ENCODE results near the gene CERS1. TPM values are rescaled to one million over a fixed set of nuclear protein-coding genes. Genes with fewer than 3 reads are reported as not detected.

CERS1 gene
- total RNA-seq, 1 experiment from 2014 or later = 0.96 TPM

- H3K36me3 ChIP-seq (ENCODE audit: control insufficient read depth in 1 of 2, insufficient read depth in 2 of 2, low read length in 2 of 2) = peaks cover 0 to 9% of the 10 kb centered on the region in 2 experiments; a peak in 3 of 4 replicates
- intact Hi-C loops (cut with micrococcal nuclease) = no loop called here
- no peaks in the 10 kb centered on the region for H3K9me2 ChIP-seq (ENCODE audit: insufficient read depth)
- no peak for TF ChIP-seq POLR2AphosphoS5 (IDR thresholded peaks at IDR 0.05; ENCODE audit: low read depth, low read length)
- no peak overlapping the region for H3K9ac ChIP-seq (ENCODE audit: low read length)
- no peak overlapping the region for H2AFZ ChIP-seq (ENCODE audit: low read depth, low read length, poor library complexity, severe bottlenecking)
- H3K4me2 ChIP-seq (ENCODE audit: low read length) = no peak overlapping the region
- H3K4me1 ChIP-seq (ENCODE audit: control insufficient read depth in 1 of 2, insufficient read depth in 2 of 2, low read length in 2 of 2) = peaks cover 0 to 1% of the 10 kb centered on the region in 2 experiments; a peak in 1 of 4 replicates
- BruUV-seq (replicated peaks) = no TSS peak
- CTCF ChIA-PET = no interaction called here
- H3K27me3 ChIP-seq (ENCODE audit: insufficient read depth, low read length) = no peaks in the 10 kb centered on the region
- H3K9me3 ChIP-seq (ENCODE audit: control insufficient read depth in 1 of 2, insufficient read depth in 1 of 2, low read depth in 1 of 2, low read length in 2 of 2) = no peaks in the 10 kb centered on the region
- no peak for DNase-seq (ENCODE audit: low read depth, low spot score)
- no peaks in the 10 kb centered on the region for H3K79me2 ChIP-seq (ENCODE audit: insufficient read depth, low read length)
- no peak for ATAC-seq
- RAD21 ChIA-PET (ENCODE audit: low non-redundant PET in 1 of 2, low total read pairs in 2 of 2, uncharacterized antibody in 2 of 2, unreplicated experiment in 2 of 2) = no interaction called here
- POLR2A ChIA-PET = no interaction called here
- no peak overlapping the region for H3K4me3 ChIP-seq (replicated peaks in 1 of 2; ENCODE audit: low read depth in 1 of 2, low read length in 2 of 2)
- H4K20me1 ChIP-seq (ENCODE audit: insufficient read depth) = no peaks in the 10 kb centered on the region
- H3K27ac ChIP-seq (ENCODE audit: low read depth, low read length) = no peak overlapping the region
Measured at GRCh38 chr19:18899624-18900560, 3.9 kb upstream of the CERS1 start.

DNA sequence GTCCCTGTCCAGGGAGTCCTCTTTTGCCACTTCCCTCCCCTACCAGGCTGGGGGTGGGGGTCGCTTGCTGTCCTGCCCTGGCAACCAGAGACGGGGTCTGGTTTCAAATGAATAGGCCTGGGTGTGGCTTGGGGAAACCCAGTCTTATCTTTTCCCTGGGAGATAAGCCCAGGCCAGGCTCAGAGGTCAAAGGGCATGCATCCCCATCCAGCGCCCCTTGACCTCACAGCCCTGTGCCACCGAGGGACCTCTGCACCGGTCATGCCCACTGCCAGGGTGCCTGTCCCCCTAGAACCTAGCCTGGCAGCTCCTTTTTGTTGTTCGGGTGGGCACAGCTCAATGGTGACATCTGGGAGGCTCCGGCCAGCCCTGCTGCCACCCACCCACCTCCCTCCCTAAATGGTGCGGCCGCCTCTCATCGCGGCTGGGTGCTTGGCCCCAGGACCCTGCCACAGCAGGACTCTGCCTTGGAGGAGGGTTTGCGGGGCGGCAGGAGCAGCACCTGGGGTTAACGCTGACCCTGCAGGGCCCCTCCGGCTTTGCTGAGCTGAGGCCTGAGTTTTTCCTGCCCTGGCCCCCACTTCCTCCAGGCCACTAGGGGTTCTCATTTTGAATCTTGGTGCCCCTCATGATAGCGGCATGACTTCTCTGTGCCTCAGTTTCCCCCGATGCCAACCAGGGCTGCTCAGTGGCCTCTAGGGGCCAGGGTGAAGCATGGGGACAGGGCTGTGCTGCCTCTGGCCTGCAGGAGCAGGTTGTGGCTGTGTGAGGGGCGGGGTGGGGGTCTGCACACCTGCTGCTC, 2.9 kb upstream of the CERS1 start:
- Histone ChIP-seq H3K9me3 (ENCODE audit: control insufficient read depth in 1 of 2, insufficient read depth in 1 of 2, low read depth in 1 of 2, low read length in 2 of 2) (no peaks in the 10 kb centered on the region), H3K27ac (ENCODE audit: low read depth, low read length) (no peak overlapping the region), H3K36me3 (ENCODE audit: control insufficient read depth in 1 of 2, insufficient read depth in 2 of 2, low read length in 2 of 2) (peaks cover 0 to 9% of the 10 kb centered on the region in 2 experiments; a peak in 3 of 4 replicates), H3K4me3 (replicated peaks in 1 of 2; ENCODE audit: low read depth in 1 of 2, low read length in 2 of 2) (no peak overlapping the region), H3K4me2 (ENCODE audit: low read length) (no peak overlapping the region), H2AFZ (ENCODE audit: low read depth, low read length, poor library complexity, severe bottlenecking) (no peak overlapping the region), H3K79me2 (ENCODE audit: insufficient read depth, low read length) (no peaks in the 10 kb centered on the region), H4K20me1 (ENCODE audit: insufficient read depth) (no peaks in the 10 kb centered on the region), H3K9me2 (ENCODE audit: insufficient read depth) (no peaks in the 10 kb centered on the region), H3K27me3 (ENCODE audit: insufficient read depth, low read length) (no peaks in the 10 kb centered on the region), H3K9ac (ENCODE audit: low read length) (no peak overlapping the region), H3K4me1 (ENCODE audit: control insufficient read depth in 1 of 2, insufficient read depth in 2 of 2, low read length in 2 of 2) (peaks cover 0 to 4% of the 10 kb centered on the region in 2 experiments; a peak in 2 of 4 replicates)
- ChIA-PET RAD21 (ENCODE audit: low non-redundant PET in 1 of 2, low total read pairs in 2 of 2, uncharacterized antibody in 2 of 2, unreplicated experiment in 2 of 2) (no interaction called here), CTCF (no interaction called here), POLR2A (no interaction called here)
- TF ChIP-seq YY1 (IDR thresholded peaks at IDR 0.05; ENCODE audit: extremely low read depth, insufficient replicate concordance, low read depth, low read length) (no peak), EGR1 (IDR thresholded peaks at IDR 0.05; ENCODE audit: low read depth) (no peak), POLR2A (IDR thresholded peaks at IDR 0.05; ENCODE audit: borderline replicate concordance, extremely low read depth, insufficient read depth, insufficient read length) (no peak), CEBPB (IDR thresholded peaks at IDR 0.05; ENCODE audit: low read depth) (no peak), EZH2phosphoT487 (IDR thresholded peaks at IDR 0.05; ENCODE audit: borderline replicate concordance) (no peak), SP1 (IDR thresholded peaks at IDR 0.05; ENCODE audit: low read depth) (no peak), CBX3 (IDR thresholded peaks at IDR 0.05; ENCODE audit: low read depth) (no peak), SIN3A (IDR thresholded peaks at IDR 0.05; ENCODE audit: low read depth) (no peak), ZFX (IDR thresholded peaks at IDR 0.05) (no peak), POLR2AphosphoS5 (IDR thresholded peaks at IDR 0.05; ENCODE audit: low read depth, low read length) (no peak), SRF (IDR thresholded peaks at IDR 0.05; ENCODE audit: low read depth) (no peak), RAD21 (IDR thresholded peaks at IDR 0.05; ENCODE audit: low read depth) (no peak), ZBTB33 (IDR thresholded peaks at IDR 0.05; ENCODE audit: extremely low read depth, insufficient replicate concordance, low read length) (no peak), JUND (IDR thresholded peaks at IDR 0.05) (no peak)
- TF ChIP-seq, protein P1, sequence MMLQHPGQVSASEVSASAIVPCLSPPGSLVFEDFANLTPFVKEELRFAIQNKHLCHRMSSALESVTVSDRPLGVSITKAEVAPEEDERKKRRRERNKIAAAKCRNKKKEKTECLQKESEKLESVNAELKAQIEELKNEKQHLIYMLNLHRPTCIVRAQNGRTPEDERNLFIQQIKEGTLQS (IDR thresholded peaks at IDR 0.05) = no peak
- TF ChIP-seq, protein P2, sequence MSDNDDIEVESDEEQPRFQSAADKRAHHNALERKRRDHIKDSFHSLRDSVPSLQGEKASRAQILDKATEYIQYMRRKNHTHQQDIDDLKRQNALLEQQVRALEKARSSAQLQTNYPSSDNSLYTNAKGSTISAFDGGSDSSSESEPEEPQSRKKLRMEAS (IDR thresholded peaks at IDR 0.05) = no peak
- no peak for DNase-seq (ENCODE audit: low read depth, low spot score)
- intact Hi-C loops (cut with micrococcal nuclease) = no loop called here
- BruUV-seq (replicated peaks) = no TSS peak
- ATAC-seq = no peak

All from HCT116 (cell line).